ENCODE data around the gene GPD1. TPM values are rescaled to one million over a fixed set of nuclear protein-coding genes. Genes with fewer than 3 reads are reported as not detected.
A peak's percentile ranks its signal among the peaks of the same experiment; 100 is the strongest.
"Not testable (repeated sequence)": the region's sequence is repeated elsewhere in the genome, so short reads cannot be mapped to it uniquely, and the experiment has no call there.

Gene GPD1
- total RNA-seq, 1 experiment from 2014 or later: 1.6 TPM

GRCh38 chr12:50083301-50083700, 20.5 kb upstream of the GPD1 start:
- Histone ChIP-seq H3K9ac (ENCODE audit: low read length) (no peak overlapping the region), H3K36me3 (ENCODE audit: control insufficient read depth in 1 of 2, insufficient read depth in 2 of 2, low read length in 2 of 2) (peaks cover 12 to 20% of the 10 kb centered on the region in 2 experiments), H3K4me3 (replicated peaks in 1 of 2; ENCODE audit: low read depth in 1 of 2, low read length in 2 of 2) (no peak overlapping the region), H3K4me1 (ENCODE audit: control insufficient read depth in 1 of 2, insufficient read depth in 2 of 2, low read length in 2 of 2) (peaks cover 5 to 21% of the 10 kb centered on the region in 2 experiments), H3K4me2 (ENCODE audit: low read length) (peak overlapping the region; percentile 85; the same call in 1 of the 2 replicates), H3K27me3 (ENCODE audit: insufficient read depth, low read length) (no peaks in the 10 kb centered on the region), H2AFZ (ENCODE audit: low read depth, low read length, poor library complexity, severe bottlenecking) (no peak overlapping the region), H3K27ac (ENCODE audit: low read depth, low read length) (no peak overlapping the region), H3K9me2 (ENCODE audit: insufficient read depth) (no peaks in the 10 kb centered on the region), H3K79me2 (ENCODE audit: insufficient read depth, low read length) (peaks cover 12% of the 10 kb centered on the region), H4K20me1 (ENCODE audit: insufficient read depth) (peaks cover 2% of the 10 kb centered on the region; the same call in 1 of the 2 replicates), H3K9me3 (ENCODE audit: control insufficient read depth in 1 of 2, insufficient read depth in 1 of 2, low read depth in 1 of 2, low read length in 2 of 2) (no peaks in the 10 kb centered on the region)
- DNase-seq (ENCODE audit: low read depth, low spot score) (no peak), ATAC-seq (no peak)
- TF ChIP-seq ELF1 (IDR thresholded peaks at IDR 0.05; ENCODE audit: borderline replicate concordance, low read depth) (no peak), REST (IDR thresholded peaks at IDR 0.05; ENCODE audit: low read depth) (no peak), POLR2AphosphoS5 (IDR thresholded peaks at IDR 0.05; ENCODE audit: low read depth, low read length) (no peak), FOSL1 (IDR thresholded peaks at IDR 0.05; ENCODE audit: low read depth) (no peak), CBX3 (IDR thresholded peaks at IDR 0.05; ENCODE audit: low read depth) (no peak), EZH2 (IDR thresholded peaks at IDR 0.05) (no peak), CTCF (IDR thresholded peaks at IDR 0.05 in 2 of 3, conservative IDR thresholded peaks at IDR 0.05 in 1 of 3; ENCODE audit: borderline replicate concordance in 1 of 3, insufficient read depth in 1 of 3, low read depth in 2 of 3, low read length in 2 of 3) (no peak)
- ChIA-PET POLR2A (interaction anchor here (2.2 kb wide), 1 partner anchor 28 kb away, joined by 20 read pairs; the partner anchor contains the start of gene COX14), CTCF (no interaction called here), RAD21 (ENCODE audit: low non-redundant PET in 1 of 2, low total read pairs in 2 of 2, uncharacterized antibody in 2 of 2, unreplicated experiment in 2 of 2) (no interaction called here)
- BruUV-seq (replicated peaks): TSS peak; percentile 51
- intact Hi-C loops (cut with micrococcal nuclease): loop anchor here (10.0 kb wide), 1 partner anchor 322 kb away; the partner anchor contains the start of gene LARP4

GRCh38 chr12:50084409-50084774, 19.4 kb upstream of the GPD1 start:
- H3K27me3 ChIP-seq (ENCODE audit: insufficient read depth, low read length); ATAC-seq; H3K9me3 ChIP-seq (ENCODE audit: control insufficient read depth in 1 of 2, insufficient read depth in 1 of 2, low read depth in 1 of 2, low read length in 2 of 2); H4K20me1 ChIP-seq (ENCODE audit: insufficient read depth); H3K9me2 ChIP-seq (ENCODE audit: insufficient read depth); DNase-seq (ENCODE audit: low read depth, low spot score); BruUV-seq (replicated peaks); H2AFZ ChIP-seq (ENCODE audit: low read depth, low read length, poor library complexity, severe bottlenecking): not testable (repeated sequence)
- ChIA-PET RAD21 (ENCODE audit: low non-redundant PET in 1 of 2, low total read pairs in 2 of 2, uncharacterized antibody in 2 of 2, unreplicated experiment in 2 of 2) (interaction anchor here (0.7 to 1.6 kb wide), 3 partner anchors 28 to 74 kb away, joined by 6 to 7 read pairs (median 6); partner anchors contain the start of gene COX14 (in 1 of the 2)), CTCF (interaction anchor here (0.6 to 2.8 kb wide), 13 partner anchors 8 to 241 kb away, joined by 3 to 33 read pairs (median 4); partner anchors contain the start of genes BCDIN3D, CERS5, COX14 and LIMA1), POLR2A (interaction anchor here (0.7 to 2.2 kb wide), 9 partner anchors 16 to 343 kb away, joined by 3 to 20 read pairs (median 3); partner anchors contain the start of genes CERS5, COX14 and TMBIM6)
- intact Hi-C loops (cut with micrococcal nuclease): loop anchor here (10.0 kb wide), 1 partner anchor 320 kb away; the partner anchor contains the start of gene LARP4
- Histone ChIP-seq H3K4me2 (ENCODE audit: low read length) (peak overlapping the region; percentile 85), H3K79me2 (ENCODE audit: insufficient read depth, low read length) (peaks cover 12% of the 10 kb centered on the region), H3K9ac (ENCODE audit: low read length) (peak overlapping the region; percentile 77), H3K27ac (ENCODE audit: low read depth, low read length) (peak overlapping the region; percentile 59), H3K4me1 (ENCODE audit: control insufficient read depth in 1 of 2, insufficient read depth in 2 of 2, low read length in 2 of 2) (peaks cover 5 to 21% of the 10 kb centered on the region in 2 experiments), H3K36me3 (ENCODE audit: control insufficient read depth in 1 of 2, insufficient read depth in 2 of 2, low read length in 2 of 2) (peaks cover 18 to 30% of the 10 kb centered on the region in 2 experiments), H3K4me3 (replicated peaks in 1 of 2; ENCODE audit: low read depth in 1 of 2, low read length in 2 of 2) (peak overlapping the region; percentile 70 to 77)

All from HCT116 (cell line).